ENCODE data around the gene ARID1B.

DNA sequence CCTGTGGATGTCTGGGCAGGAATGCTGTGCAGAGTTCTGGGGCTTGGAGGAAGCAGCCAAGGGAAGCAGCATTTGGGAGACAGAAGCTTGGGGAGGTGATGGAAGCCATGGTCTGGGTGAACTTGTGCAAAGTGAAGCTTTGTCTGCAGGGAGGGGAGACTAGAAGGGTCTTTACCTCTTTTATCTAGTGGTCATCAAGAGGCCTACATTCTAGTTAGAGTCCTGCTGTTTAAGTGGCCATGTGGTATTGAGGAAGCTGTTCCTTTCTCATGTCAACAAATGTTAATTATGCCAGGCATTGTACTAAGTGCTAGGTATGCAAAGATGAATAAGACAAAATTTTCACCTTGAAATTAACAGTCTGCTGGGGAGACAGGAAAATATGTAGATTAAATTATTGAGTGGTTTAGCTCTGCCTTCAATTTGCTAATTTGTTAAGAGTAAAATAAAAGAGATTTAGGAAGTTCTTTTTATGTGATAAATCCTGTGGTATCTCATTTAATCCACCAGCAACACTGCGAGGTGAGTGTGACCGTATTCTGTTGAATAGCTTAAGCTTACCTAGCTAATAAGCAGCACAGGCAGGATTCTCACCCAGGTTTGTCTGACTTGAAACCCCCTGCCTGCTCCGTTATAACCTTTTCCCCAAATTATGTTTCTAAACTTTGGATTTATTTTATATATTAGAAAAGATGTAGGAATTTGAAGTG is 43.1 kb downstream of the ARID1B start:
- TF ChIP-seq GATA3 (IDR thresholded peaks at IDR 0.05; ENCODE audit: low read depth, low read length) (no peak), GATA2 (IDR thresholded peaks at IDR 0.05; ENCODE audit: low read depth, low read length) (no peak)
